B cell (primary cell): ENCODE results near the gene LYAR.

Experiments
- CTCF ChIP-seq: fragments of 200-600 bp; IDR thresholded peaks from one replicate; pipeline ENCODE4 v1.8.0; 2022; ENCODE audit warnings: antibody characterized with exemption, mild to moderate bottlenecking
- EZH2 ChIP-seq: IDR thresholded peaks from 2 replicates; pipeline ENCODE4 v1.6.1; 2012; ENCODE audit warnings: borderline replicate concordance, low read depth, mild to moderate bottlenecking, moderate library complexity, low read length; ENCODE audit not compliant: insufficient read depth, poor library complexity, severe bottlenecking

DNA sequence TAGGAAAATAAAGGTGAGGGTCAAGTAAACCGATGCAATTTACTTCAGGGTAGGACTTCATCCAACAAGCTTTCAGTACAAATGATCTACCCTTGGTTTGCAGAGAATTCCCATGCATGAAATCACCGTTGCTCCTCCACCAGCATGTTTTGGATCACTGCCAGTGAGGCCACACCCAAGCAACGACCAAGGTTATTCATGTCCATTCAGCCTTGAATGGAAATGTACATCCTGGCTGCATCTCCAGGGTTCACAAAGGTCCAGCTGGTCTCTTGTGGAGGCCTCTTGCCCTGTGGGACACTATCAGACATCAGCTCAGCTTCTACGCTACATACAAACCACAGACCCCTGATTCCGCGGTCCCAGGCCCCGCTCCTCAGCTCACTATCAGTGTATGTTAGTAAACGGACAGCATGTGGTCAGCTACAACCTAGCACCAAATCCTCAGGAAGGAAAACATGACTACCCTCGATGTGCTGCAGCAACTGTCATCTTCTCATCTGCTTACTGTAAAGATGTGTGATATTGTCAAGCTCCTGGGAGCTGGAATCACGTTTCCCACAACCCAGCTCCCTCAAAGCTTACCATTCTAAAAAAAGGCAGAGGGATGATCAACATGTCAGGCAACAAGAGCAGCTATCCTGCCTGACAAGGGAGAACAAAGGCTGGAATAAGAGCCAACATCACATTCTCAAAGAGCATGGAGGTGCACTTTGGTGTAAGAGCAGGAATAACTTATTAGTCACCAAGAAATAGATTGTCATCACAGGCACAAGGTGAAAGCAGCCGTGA lies 4.9 kb downstream of the LYAR start:
- TF ChIP-seq CTCF = no peak
- TF ChIP-seq EZH2 = no peak
